GM12891 (cell line): Measurements from ENCODE around the gene CCNK.

Source experiments
- POLR2AphosphoS5 ChIP-seq: IDR thresholded peaks from 2 replicates; pipeline ENCODE4 v1.6.1; 2011; ENCODE audit warnings: low read depth, low read length, control low read depth
- SPI1 ChIP-seq: IDR thresholded peaks from 2 replicates; pipeline ENCODE4 v1.6.1; 2011; ENCODE audit warnings: low read depth, low read length, control low read depth

- TF ChIP-seq POLR2AphosphoS5 (no peak), SPI1 (no peak)
Observed at GRCh38 chr14:99550387-99550992, 69.3 kb downstream of the CCNK start.
